ENCODE results near the gene RNF32.
"Not testable (repeated sequence)": the region's sequence is repeated elsewhere in the genome, so short reads cannot be mapped to it uniquely, and the experiment has no call there.

GRCh38 chr7:156619488-156620290 lies 20.9 kb upstream of the RNF32 start:
- TF ChIP-seq CTCF (IDR thresholded peaks at IDR 0.05 in 8 of 11, conservative IDR thresholded peaks at IDR 0.05 in 3 of 11); POLR2A (IDR thresholded peaks at IDR 0.05); POLR2AphosphoS5 (IDR thresholded peaks at IDR 0.05): not testable (repeated sequence)
